Stimulated activated CD4-positive, alpha-beta T cell treated with anti-CD3 and anti-CD28 coated beads, Interleukin-15, amount 100 ng/mL, for 24 hours (primary cell): ENCODE results near the gene SULT1E1.
"Not testable (repeated sequence)": the region's sequence is repeated elsewhere in the genome, so short reads cannot be mapped to it uniquely, and the experiment has no call there.

Source experiments
- DNase-seq: peaks from one replicate; pipeline ENCODE4 v3.0.0-alpha.2; 2020

SULT1E1 gene

DNA sequence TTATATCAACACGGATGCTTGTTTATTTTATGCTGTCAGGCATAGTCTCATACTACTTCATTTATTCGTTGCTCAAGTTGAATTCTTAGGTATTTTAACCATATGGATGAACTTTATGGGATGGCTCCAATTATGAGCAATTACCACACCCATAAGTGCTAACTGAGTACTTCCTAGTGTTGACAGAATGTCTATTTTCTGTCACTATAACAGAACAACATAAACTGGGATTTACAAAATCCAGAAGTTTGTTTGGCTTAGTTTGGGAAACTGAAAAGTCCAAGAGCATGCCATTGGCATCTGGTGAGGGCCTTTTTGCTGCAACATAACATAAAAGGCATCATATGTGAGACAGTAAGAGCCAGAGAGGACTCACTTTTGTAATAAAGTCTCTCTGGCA lies 21.0 kb downstream of the SULT1E1 start:
- no peak for DNase-seq

DNA sequence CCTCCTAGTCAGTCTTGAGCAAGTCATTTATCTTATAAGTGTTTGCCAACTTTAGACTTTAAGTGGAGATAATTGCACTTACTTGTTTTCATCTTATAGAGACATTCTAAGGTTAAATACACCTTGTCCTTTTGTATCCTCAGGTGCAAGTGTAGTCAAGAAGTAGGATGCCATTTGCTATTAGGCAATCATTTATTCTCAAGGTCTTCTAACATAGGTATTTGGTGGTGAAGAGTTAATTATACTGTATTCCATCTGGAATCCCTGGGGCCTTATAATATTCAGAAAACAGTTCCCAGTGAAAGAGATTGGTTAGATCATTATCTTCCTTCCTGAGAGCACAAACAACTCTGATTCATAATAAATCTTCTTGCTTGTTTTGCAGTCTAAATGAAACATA lies 23.7 kb downstream of the SULT1E1 start:
- DNase-seq: no peak

DNA sequence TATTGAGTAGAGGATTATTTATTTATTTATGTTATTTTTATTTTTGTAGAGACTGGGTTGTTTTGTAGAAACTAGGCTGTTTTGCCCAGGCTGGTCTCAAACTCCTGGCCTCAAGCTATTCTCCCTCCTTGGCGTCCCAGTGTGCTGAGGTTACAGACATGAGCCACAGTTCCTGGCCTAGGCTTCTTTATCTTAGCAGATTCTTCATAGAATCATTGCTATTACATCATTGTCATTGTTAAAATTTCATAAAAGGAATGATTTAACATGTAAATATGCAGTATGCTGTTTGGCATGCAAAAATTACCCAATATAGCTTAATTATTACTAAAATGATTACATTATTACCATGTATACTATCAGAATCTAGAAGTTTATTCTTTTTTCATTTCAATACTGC lies 24.2 kb downstream of the SULT1E1 start:
- no peak for DNase-seq

DNA sequence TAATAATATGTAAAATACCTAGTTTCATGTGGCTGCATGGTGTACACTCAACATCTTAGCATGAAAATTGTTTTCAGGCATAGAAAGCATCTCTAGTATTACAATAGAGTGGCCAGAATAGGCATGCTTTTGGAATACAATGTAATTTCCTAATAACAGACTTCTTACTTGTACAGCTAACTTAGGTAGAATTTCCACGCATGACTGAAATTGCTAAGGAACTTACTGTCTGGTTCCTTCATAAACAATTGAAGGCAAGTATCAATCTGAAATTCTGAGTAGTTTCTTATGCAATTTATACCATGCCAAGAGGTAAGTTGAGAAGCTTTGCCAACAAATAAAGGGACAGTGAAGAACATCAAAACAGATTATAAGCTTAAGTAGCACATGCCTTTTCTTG lies 26.7 kb downstream of the SULT1E1 start:
- no peak for DNase-seq

DNA sequence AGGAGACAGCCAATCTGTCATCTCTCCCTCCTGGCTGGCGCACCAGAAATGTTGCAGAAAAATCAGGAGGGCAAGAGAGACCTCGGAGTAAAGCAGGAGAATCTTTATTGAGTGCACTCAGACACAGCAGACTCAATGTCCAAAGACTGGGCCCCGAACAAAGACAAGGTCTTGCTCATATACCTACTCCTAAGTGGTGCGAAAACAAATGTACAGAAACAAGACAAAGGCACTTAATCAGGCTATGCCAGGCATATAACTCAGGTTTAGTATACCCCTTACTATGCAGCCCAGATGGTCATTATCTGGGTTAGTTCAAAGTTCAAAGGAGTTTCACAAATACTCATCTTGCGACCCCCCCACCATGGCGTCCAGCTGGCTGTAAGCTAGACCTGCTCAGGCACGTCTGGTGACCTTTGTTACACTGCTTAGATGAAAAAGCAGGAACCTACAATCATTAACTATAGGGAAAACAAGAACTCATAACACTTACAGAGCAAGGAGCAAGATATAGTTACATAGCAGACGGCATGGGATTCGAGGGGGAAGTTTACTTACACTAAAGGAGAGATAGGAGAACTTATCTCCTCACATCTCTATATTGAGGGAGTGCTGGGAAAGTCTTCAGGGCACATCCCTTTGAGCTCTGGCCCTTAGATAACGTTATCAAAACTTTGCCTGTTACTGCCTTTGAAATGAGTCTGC lies 27.5 kb downstream of the SULT1E1 start:
- DNase-seq: no peak

DNA sequence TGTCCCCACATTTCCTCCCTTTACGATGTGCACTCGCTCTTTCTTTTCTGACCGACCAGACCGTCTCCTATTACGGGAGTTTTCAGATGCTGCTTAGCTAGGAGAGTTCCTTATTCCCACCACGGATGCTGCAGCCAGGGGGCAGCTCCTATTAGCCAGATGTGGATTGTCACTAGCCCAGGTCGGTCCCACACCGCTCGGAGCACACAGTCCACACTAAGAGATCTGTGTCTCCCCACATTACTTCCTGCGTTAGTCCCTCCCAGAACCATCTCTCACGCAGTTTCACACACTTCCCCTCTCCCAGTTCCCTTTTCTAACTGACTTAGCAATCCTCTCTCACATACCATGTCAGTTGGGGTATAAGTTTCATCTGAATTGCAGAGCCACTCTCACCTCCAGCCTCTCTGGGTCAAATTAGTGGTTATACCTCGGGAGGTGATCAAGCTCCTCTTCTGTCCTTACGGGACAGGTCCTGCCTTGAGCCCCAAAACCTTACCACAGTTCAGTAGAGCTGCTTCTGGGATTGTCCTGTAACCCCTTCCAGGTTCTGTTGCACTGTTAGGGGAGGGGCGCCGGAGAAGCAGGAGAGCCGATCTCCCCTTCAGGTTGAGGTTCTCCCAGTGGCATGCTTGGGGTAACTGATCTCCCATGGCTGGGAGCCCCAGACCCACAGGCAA lies 28.2 kb downstream of the SULT1E1 start:
- no peak for DNase-seq

DNA sequence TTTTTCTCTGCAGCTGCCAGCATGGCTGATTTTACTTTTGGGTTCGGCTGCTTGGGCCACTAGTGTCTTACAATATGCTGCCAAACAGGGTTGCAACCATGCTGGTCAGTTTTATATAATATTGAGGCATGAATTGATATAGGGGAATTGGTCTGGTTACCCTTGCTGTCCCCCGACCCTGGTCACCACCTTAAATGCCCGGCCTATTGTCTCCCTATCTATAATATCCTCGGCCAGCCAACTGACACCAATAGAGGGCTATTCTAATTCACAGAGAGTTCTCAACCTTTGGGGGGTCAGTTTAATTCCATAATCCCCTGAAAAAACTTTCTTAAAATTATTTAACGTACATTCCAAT lies 28.7 kb downstream of the SULT1E1 start:
- DNase-seq: no peak

DNA sequence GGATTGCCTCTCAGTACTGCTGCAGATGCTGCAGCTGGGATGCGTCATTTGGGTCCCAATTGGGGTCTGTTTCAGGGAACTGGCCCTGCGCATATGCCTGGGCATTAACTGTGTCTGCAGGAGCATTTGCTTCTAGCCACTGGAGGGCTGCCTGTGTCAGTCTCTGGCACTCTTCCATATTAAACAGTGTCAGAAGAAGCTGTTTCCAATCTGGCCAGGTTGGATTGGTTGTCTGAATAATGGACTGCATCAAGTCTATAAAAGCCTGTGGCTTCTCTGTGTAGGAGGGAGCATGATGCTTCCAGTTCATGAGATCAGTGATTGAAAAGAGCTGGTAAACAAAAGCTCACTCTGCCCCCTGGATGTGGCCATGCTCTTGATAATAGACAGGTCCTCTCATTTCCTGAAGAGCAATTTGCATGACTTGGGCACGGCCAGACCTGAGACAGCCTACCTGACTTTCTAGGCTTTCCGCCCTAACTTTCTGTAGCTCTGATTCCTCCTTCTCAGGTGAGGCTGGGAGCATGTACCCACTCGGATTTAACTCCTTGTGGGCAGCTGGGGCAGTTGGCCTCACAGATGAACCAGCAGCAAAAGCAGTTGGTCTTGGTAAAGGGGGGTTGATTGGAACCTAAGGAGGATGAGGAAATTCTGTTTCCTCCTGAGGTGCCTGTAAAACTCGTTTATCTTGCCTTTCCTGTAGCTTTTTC lies 29.2 kb downstream of the SULT1E1 start:
- no peak for DNase-seq

DNA sequence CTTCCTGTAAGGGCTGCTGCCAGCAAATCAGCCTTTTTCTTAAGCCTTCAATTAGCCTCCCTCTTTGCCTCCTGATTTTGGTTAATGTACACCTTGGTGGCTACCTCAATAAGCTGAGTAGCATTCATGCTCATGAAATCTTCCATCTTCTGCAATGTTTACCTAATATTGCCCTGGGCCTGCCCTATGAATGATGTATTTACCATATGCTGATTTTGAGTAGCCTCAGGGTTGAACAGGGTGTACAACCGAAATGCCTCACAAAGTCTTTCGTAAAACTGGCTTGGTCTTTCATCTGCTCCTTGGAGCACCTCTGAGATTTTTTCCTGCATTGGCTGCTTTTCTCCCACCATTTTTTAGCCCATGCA lies 29.8 kb downstream of the SULT1E1 start:
- no peak for DNase-seq

DNA sequence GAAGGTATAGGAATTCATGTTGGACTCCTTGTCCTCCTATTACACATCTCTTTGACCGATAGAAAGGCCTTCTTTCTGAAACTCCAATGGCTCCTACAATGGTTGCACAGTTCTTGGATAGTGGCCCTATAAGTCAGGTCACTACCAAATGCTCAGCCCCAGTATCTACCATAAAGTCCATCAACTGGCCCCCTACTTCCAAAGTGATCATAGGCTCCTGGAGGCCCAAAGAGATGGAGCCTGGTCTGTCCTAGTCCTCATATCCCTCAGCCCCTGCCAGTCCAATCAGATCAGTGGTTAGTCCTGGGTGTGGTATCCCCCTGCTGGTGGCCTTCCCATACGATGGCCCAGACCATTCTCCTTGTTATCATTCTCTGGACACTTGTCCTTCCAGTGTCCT lies 30.3 kb downstream of the SULT1E1 start:
- no peak for DNase-seq

DNA sequence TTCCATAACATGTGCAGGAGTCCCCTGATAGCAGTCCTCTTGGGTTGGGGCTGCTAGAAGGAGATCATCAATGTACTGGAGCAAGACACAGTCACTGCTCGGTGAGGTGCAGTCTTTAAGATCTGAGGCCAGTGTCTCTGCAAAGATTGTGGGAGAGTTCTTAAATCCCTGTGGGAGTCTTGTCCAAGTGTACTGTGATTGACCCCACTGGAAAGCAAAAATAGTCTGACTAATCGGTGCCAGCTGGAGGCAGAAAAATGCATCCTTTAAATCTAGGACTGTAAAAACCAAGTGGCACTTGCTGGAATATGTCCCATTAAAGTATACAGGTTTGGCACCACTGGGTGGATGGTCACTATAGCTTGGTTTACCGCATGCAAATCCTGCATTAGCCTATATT lies 31.1 kb downstream of the SULT1E1 start:
- DNase-seq: no peak

DNA sequence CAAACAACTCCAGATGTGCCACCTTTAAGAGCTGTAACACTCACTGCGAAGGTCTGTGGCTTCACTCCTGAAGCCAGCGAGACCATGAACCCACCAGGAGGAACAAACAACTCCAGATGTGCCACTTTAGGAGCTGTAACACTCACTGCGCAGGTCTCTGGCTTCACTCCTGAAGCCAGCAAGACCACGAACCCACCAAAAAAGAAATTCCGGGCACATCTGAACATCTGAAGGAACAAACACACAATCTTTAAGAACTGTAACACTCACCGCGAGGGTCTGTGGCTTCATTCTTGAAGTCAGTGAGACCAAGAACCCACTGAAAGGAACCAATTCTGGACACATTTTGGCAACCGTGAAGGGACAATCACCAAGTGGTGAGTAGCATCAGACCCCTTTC lies 34.9 kb downstream of the SULT1E1 start:
- DNase-seq: not testable (repeated sequence)

DNA sequence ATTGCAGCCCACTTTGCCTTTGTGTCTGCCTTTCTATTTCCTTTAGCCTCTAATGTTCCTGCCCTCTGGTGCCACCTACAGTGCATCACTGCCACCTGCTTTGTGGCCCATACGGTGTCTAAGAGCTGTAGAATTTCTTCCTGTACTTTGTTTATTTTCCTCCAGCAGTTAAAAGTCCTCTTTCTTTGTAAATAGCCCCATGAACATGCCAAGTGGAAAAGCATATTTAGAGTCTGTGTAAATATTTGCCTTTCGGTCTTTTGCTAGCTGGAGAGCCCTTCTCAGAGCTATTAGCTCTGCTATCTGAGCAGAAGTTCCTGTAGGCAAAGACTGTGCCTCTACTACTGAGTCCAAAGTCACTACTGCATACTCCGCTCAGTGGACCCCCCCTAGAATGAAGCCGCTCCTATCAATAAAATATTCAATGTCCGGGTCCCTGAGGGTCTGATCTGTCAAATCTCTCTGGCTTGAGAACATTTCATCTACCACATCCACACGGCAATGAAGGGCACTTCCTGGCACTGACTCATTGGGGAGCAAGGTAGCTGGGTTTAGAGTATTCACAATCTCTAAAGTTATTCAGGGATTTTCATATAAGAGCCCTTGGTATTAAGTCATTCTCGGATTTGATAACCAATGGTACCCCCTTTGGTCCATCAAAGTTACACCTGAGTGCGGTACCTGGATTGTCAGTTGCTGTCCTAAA lies 36.3 kb downstream of the SULT1E1 start:
- peak; percentile 56 for DNase-seq

DNA sequence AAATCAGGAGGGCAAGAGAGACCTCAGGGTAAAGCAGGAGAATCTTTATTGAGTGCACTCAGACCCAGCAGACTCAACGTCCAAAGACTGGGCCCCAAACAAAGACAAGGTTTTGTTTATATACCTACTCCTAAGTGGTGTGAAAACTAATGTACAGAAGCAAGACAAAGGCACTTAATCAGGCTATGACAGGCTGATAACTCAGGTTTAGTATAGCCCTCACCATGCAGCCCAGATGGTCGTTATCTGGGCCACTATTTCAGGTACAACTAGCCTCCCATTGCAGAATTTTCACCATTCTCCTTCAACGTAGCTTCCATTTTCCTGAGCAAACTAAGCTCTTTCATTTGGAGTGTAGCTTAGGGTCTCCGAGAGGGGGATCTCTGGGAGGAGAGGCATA lies 36.9 kb downstream of the SULT1E1 start:
- DNase-seq: no peak

DNA sequence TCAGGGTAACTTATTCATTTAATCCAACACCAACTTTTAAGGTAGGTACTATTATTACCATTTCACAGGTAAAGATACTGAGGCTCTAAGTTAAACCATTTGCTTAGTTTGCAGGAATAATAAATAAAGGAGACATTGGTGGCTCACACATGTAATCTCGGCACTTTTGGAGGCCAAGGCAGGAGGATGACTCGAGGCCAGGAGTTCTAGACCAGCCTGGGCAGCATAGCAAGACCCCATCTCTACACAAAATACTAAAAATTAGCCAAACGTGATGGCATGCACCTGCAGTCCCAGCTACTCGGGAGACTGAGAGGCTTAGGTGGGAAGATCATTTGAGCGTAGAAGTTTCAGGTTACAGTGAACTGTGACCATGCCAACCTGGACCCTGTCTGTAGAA lies 37.7 kb downstream of the SULT1E1 start:
- DNase-seq: no peak

DNA sequence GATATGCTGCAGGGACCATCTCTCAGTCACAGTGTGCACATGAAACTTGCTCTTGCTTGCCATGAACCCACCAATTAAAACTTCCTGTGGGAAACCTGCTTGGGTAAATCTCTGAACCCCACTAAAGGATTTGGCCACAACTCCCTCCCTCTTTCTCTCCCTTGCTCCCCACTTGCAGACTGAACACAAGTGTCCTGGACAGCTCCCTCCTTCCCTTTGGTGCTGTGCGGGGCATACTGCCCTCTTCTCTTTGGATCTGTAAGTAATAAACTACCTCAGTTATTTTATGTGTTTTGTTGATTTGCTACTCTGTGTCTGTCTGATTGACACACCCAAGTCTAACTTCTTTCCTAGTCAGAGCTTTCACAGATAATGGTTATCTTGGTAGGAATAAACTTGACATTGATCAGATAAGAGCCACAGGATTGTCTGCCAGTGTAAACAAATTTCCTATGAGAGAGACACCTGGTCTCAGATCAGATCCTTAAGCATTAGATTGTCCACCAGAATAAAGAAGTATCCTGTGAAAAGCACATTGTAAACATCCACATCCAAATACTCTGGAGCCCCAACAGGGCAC lies 41.8 kb downstream of the SULT1E1 start:
- no peak for DNase-seq

DNA sequence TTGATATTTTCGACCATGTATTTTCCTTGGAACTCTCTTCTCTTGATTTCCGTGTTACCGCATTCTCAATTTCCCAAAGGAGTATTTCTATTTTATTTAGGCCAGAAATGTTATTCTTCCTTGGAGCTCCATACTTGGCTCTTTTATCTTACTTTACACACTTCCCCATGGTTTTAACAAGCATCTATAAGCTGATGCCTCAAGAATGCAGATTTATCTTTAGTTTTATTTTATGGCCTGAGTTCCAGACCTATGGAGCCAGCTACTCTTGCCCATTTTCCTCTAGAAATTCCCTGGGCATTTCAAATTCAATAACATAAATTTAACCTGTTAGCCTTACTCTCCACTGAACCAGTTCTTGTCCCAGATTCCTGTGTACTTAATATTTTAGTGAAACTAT lies 43.7 kb downstream of the SULT1E1 start:
- DNase-seq: no peak

DNA sequence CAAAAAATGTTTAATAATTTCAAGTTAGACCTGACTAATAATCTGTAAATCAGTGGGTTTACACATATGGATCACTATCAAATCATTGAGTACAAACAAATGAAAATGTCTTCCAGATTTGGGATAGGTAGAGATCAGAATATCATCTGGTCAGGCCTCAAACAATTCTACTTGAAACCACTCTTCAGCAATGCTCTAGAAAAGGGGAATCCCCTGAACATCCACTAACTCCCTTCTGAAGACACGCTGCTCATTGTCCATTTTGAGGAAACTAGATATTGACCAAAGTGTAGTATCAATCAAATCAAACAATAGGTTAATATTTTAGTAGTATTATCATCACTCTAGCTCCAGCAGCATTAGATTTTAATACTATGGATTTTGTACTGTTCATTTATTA lies 46.3 kb downstream of the SULT1E1 start:
- no peak for DNase-seq

DNA sequence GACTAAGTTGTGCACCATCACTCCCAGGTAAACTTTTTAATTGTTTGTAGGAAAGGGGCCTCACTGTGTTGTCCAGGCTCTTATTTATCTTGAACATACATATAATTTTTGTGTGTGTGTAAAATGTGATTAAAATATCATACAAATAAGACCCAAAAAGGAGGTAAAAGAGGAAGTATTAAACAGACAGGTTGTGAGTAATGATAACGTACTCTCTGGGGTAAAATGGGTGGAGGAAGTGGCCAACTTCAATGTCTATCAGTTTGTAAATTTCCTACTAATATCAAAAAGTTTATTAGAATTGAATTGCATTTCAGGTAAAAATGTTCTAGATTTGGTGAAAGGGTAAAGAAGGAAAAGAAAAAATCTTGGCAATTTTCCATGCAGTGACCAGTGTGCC lies 48.8 kb downstream of the SULT1E1 start:
- DNase-seq: no peak

DNA sequence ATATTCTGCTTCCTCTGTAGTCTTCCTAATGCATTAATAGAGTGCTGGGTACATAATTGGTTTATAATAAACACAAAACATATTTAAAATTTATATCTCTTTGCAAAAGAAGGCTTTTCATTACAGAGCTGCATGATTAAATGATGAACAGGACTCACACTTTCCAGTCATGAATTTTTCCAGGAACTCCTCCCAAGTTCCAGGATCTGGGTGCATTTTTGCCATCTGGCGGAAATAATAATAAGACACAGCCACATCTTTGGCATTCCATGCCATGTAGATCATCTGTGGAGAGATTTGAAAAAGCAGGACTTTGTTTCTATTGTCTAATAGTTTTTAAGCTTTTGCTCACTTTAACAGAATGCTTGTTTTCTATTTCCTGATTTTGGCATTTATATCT lies 59.3 kb downstream of the SULT1E1 start:
- no peak for DNase-seq

DNA sequence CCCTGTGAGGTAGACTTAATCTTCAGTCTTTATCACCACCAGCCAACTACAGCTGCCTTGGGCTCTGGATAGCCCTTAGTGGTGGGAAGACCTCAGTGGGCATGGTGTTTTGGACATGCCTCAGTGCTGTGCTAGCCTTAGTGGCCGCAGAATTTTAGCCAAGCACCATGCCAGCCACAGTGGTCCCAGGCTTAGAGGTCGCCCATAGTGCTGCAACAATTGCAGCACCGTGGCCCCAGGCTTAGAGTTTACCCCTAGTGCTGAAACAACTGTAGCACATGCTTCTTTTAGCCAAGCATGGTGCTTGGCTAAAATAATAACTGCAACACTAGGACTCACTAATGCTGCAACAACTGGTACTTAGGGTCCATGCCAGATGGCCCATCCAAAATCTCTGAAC lies 60.6 kb downstream of the SULT1E1 start:
- DNase-seq: no peak

DNA sequence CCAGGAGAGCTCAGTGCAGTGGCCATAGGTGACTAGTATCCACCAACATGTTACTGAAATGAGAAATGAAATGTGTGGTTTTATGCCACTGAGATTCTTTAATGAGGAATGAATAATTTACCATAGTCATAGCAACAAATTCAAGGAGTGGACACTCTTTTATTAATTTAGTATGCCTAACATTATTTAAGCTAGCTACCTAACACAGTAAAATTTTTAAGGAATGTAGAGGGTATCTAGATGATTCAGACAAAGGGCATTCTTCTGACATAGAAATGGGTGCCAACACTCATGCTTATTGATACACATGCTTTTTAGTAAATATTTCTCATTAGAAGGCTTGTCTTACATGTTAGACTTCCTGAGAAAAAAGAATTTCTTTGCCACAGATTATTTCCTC lies 66.2 kb downstream of the SULT1E1 start:
- no peak for DNase-seq
